ENCODE results near the gene TRIM21. TPM values are rescaled to one million over a fixed set of nuclear protein-coding genes. Genes with fewer than 3 reads are reported as not detected.
"Not testable (repeated sequence)": the region's sequence is repeated elsewhere in the genome, so short reads cannot be mapped to it uniquely, and the experiment has no call there.

TRIM21 gene
- total RNA-seq, 1 donor from 2014 or later: 9.7 TPM

- Histone ChIP-seq H3K4me1 (no peaks in the 10 kb centered on the region), H2AFZ (replicated peaks) (no peak overlapping the region), H3K4me2 (no peak overlapping the region), H3K36me3 (no peaks in the 10 kb centered on the region), H4K20me1 (ENCODE audit: low read depth) (no peaks in the 10 kb centered on the region), H3K79me2 (ENCODE audit: low read depth) (no peaks in the 10 kb centered on the region), H3K4me3 (no peak overlapping the region), H3K27ac (no peak overlapping the region), H3K27me3 (no peaks in the 10 kb centered on the region), H3K9me3 (ENCODE audit: low read depth) (no peaks in the 10 kb centered on the region), H3F3A (ENCODE audit: low read depth) (no peaks in the 10 kb centered on the region), H3K9ac (no peak overlapping the region)
- TF ChIP-seq EZH2phosphoT487 (IDR thresholded peaks at IDR 0.05): no peak
- TF ChIP-seq EZH2 (IDR thresholded peaks at IDR 0.05): no peak
- no peak for TF ChIP-seq CTCF (IDR thresholded peaks at IDR 0.05)
- Mint-ChIP-seq H3K27ac (no peak overlapping the region), H3K36me3 (no peaks in the 10 kb centered on the region), H3K4me1 (no peaks in the 10 kb centered on the region), H3K27me3 (ENCODE audit: insufficient read depth, low read depth) (no peaks in the 10 kb centered on the region), H3K4me3 (no peak overlapping the region), H3K9me3 (no peaks in the 10 kb centered on the region)
- no peak for DNase-seq (ENCODE audit: low spot score)
These were observed 23.3 kb downstream of the TRIM21 start for GRCh38 chr11:4370166-4370565.

GRCh38 chr11:4368286-4368685, 25.2 kb downstream of the TRIM21 start, which contains the start of gene OR52B4:
TSS of gene OR52B4 (minus strand) at chr11:4368386. CDS start at chr11:4368295, 91 bp downstream.
- Histone ChIP-seq H3K27me3 (no peaks in the 10 kb centered on the region), H4K20me1 (ENCODE audit: low read depth) (no peaks in the 10 kb centered on the region), H3K9ac (no peak within 1 kb of the TSS), H3K4me3 (no peak within 1 kb of the TSS), H3K36me3 (no peaks in the 10 kb centered on the region), H3K4me2 (no peak within 1 kb of the TSS), H3K79me2 (ENCODE audit: low read depth) (no peaks in the 10 kb centered on the region), H3K9me3 (ENCODE audit: low read depth) (no peaks in the 10 kb centered on the region), H2AFZ (replicated peaks) (no peak within 1 kb of the TSS), H3F3A (ENCODE audit: low read depth) (no peaks in the 10 kb centered on the region), H3K27ac (no peak within 1 kb of the TSS), H3K4me1 (no peaks in the 10 kb centered on the region)
- DNase-seq (ENCODE audit: low spot score): no peak
- H3K9me3 Mint-ChIP-seq: no peaks in the 10 kb centered on the region
- no peak within 1 kb of the TSS for H3K27ac Mint-ChIP-seq
- no peaks in the 10 kb centered on the region for H3K4me1 Mint-ChIP-seq
- H3K36me3 Mint-ChIP-seq: no peaks in the 10 kb centered on the region
- H3K27me3 Mint-ChIP-seq (ENCODE audit: insufficient read depth, low read depth): no peaks in the 10 kb centered on the region
- TF ChIP-seq CTCF (IDR thresholded peaks at IDR 0.05) (no peak), EZH2 (IDR thresholded peaks at IDR 0.05) (no peak), EZH2phosphoT487 (IDR thresholded peaks at IDR 0.05) (no peak)
- no peak within 1 kb of the TSS for H3K4me3 Mint-ChIP-seq

GRCh38 chr11:4348142-4348541, 45.4 kb downstream of the TRIM21 start:
- H3K36me3 Mint-ChIP-seq; H3K27me3 Mint-ChIP-seq (ENCODE audit: insufficient read depth, low read depth); H3K9ac ChIP-seq; H3K4me2 ChIP-seq; H3K9me3 ChIP-seq (ENCODE audit: low read depth); H3K79me2 ChIP-seq (ENCODE audit: low read depth); H3K4me1 Mint-ChIP-seq; H4K20me1 ChIP-seq (ENCODE audit: low read depth); H3K27ac ChIP-seq; H3K4me1 ChIP-seq; H2AFZ ChIP-seq (replicated peaks); H3K27ac Mint-ChIP-seq; H3K36me3 ChIP-seq; H3K4me3 Mint-ChIP-seq; H3K4me3 ChIP-seq; H3K9me3 Mint-ChIP-seq; H3K27me3 ChIP-seq; DNase-seq (ENCODE audit: low spot score); H3F3A ChIP-seq (ENCODE audit: low read depth): not testable (repeated sequence)

- not testable (repeated sequence) for H3K27me3 ChIP-seq; H2AFZ ChIP-seq (replicated peaks); H3K4me1 Mint-ChIP-seq; H3K9ac ChIP-seq; H3K4me1 ChIP-seq; H3K36me3 ChIP-seq; H3K36me3 Mint-ChIP-seq; H4K20me1 ChIP-seq (ENCODE audit: low read depth); H3K27ac Mint-ChIP-seq; H3K9me3 ChIP-seq (ENCODE audit: low read depth); H3K27ac ChIP-seq; H3K79me2 ChIP-seq (ENCODE audit: low read depth); H3K27me3 Mint-ChIP-seq (ENCODE audit: insufficient read depth, low read depth); H3K4me3 ChIP-seq; H3K4me2 ChIP-seq; H3K4me3 Mint-ChIP-seq; DNase-seq (ENCODE audit: low spot score); H3F3A ChIP-seq (ENCODE audit: low read depth); H3K9me3 Mint-ChIP-seq
These were observed 48.1 kb downstream of the TRIM21 start for GRCh38 chr11:4345366-4345765.

Other genes with a start within 250 kb of the TRIM21 start
- gene OR52B4, start 25.3 kb downstream of the TRIM21 start, total RNA-seq (ENCODE audit: low replicate concordance): not detected in 2 replicates
- gene OR52K2, start 55.6 kb upstream of the TRIM21 start, total RNA-seq (ENCODE audit: low replicate concordance): not detected in 2 replicates
- gene OR52K1, start 88.9 kb upstream of the TRIM21 start, total RNA-seq (ENCODE audit: low replicate concordance): not detected in 2 replicates
- gene OR52M1, start 151.5 kb upstream of the TRIM21 start, total RNA-seq (ENCODE audit: low replicate concordance): not detected in 2 replicates
- not detected in 2 replicates for gene OR52I2, start 188.0 kb upstream of the TRIM21 start, total RNA-seq (ENCODE audit: low replicate concordance)
- gene OR52I1, start 200.3 kb upstream of the TRIM21 start, total RNA-seq (ENCODE audit: low replicate concordance): not detected in 2 replicates
- 10.5 and 19.5 TPM in 2 replicates for gene TRIM68, start 214.5 kb upstream of the TRIM21 start, total RNA-seq (ENCODE audit: low replicate concordance)
- gene OR51D1, start 243.8 kb upstream of the TRIM21 start, total RNA-seq (ENCODE audit: low replicate concordance): not detected in 2 replicates

All from neural progenitor cell (in vitro differentiated cells).